H1 (cell line): ENCODE results near the gene MRPS35. TPM values are rescaled to one million over a fixed set of nuclear protein-coding genes. Genes with fewer than 3 reads are reported as not detected.

Experiments used
- CTCF ChIA-PET: fragments of 300-600 bp; sonication (Branson Sonifier 250); formaldehyde crosslinking; loops from one replicate; lab custom pipeline; 2021; ENCODE audit not compliant: partially characterized antibody; lab: Charles Lee
- POLR2A ChIA-PET: fragments of 300-600 bp; sonication (Branson Sonifier 250); formaldehyde crosslinking; loops from one replicate; lab custom pipeline; 2021; ENCODE audit warnings: inconsistent platforms; ENCODE audit not compliant: partially characterized antibody; lab: Charles Lee
- DNase-seq, 2 experiments: peaks; one replicate each; pipeline versions ENCODE4 v3.0.0 to v3.0.0-alpha.2; 2010 to 2022; ENCODE audit warnings: low spot score in 2 of 2, low read depth in 1 of 2, mixed read lengths in 1 of 2
- FAIRE-seq: peaks from 2 replicates; lab custom pipeline; 2011; peaks lifted over from hg19 to GRCh38; lab: Jason Lieb, UNC
- H2AFZ ChIP-seq: 2 replicates; pipeline ENCODE4 v1.8.1; 2012; ENCODE audit warnings: low read length, inconsistent platforms
- H2AK5ac ChIP-seq: 2 replicates; pipeline ENCODE4 v1.6.1; 2013; ENCODE audit warnings: low read depth, low read length
- H2BK120ac ChIP-seq: replicated peaks from 2 replicates; pipeline ENCODE3; 2013; ENCODE audit warnings: low read depth, low read length, inconsistent platforms
- H2BK12ac ChIP-seq: 2 replicates; pipeline ENCODE4 v1.6.1; 2013; ENCODE audit warnings: low read depth, low read length
- H2BK15ac ChIP-seq: 2 replicates; pipeline ENCODE4 v1.6.1; 2013; ENCODE audit warnings: low read length
- H2BK20ac ChIP-seq: 2 replicates; pipeline ENCODE4 v1.6.1; 2013; ENCODE audit warnings: low read length
- H2BK5ac ChIP-seq: 2 replicates; pipeline ENCODE4 v1.6.1; 2013; ENCODE audit warnings: low read depth, low read length
- H3K14ac ChIP-seq: 2 replicates; pipeline ENCODE4 v1.6.1; 2013; ENCODE audit warnings: inconsistent platforms; ENCODE audit not compliant: insufficient read length
- H3K18ac ChIP-seq: 2 replicates; pipeline ENCODE4 v1.6.1; 2013; ENCODE audit warnings: low read length; ENCODE audit errors: extremely low read depth
- H3K23ac ChIP-seq: 2 replicates; pipeline ENCODE4 v1.6.1; 2013; ENCODE audit warnings: inconsistent platforms; ENCODE audit not compliant: insufficient read length
- H3K23me2 ChIP-seq: 2 replicates; pipeline ENCODE4 v1.6.1; 2013; ENCODE audit warnings: low read depth, low read length
- H3K27ac ChIP-seq: 2 replicates; pipeline ENCODE4 v1.6.1; 2011; ENCODE audit warnings: low read depth, low read length, inconsistent platforms
- H3K27me3 ChIP-seq, 4 experiments: replicated peaks in 1 of 4; 1 replicate in 1 of 4; 2 replicates in 3 of 4; pipeline versions ENCODE4 v1.6.1 to v1.8.1; 2011 to 2013; ENCODE audit warnings: low read length in 3 of 4, mild to moderate bottlenecking in 3 of 4, inconsistent platforms in 2 of 4, mixed read lengths in 2 of 4, moderate library complexity in 1 of 4; ENCODE audit not compliant: control insufficient read depth in 3 of 4, insufficient read depth in 3 of 4; ENCODE audit errors: extremely low read depth in 1 of 4
- H3K36me3 ChIP-seq, 4 experiments: 2 replicates each; pipeline versions ENCODE4 v1.6.1 to v1.8.1; 2011 to 2013; ENCODE audit warnings: mild to moderate bottlenecking in 4 of 4, low read length in 3 of 4, moderate library complexity in 2 of 4, control low read depth in 1 of 4, inconsistent platforms in 1 of 4; ENCODE audit not compliant: insufficient read depth in 4 of 4, control insufficient read depth in 2 of 4
- H3K4ac ChIP-seq: replicated peaks from 2 replicates; pipeline ENCODE3; 2013; ENCODE audit warnings: low read length, low read depth, mixed read lengths, inconsistent platforms; ENCODE audit not compliant: insufficient read length
- H3K4me1 ChIP-seq, 4 experiments: replicated peaks in 1 of 4; 1 replicate in 1 of 4; 2 replicates in 3 of 4; pipeline versions ENCODE4 v1.6.1 to v1.8.1; 2011 to 2013; ENCODE audit warnings: low read length in 3 of 4, inconsistent platforms in 2 of 4, mixed read lengths in 1 of 4; ENCODE audit not compliant: insufficient read depth in 4 of 4, control insufficient read depth in 3 of 4
- H3K4me2 ChIP-seq, 2 experiments: 2 replicates each; pipeline versions ENCODE4 v1.6.1 to v1.8.1; 2011 to 2013; ENCODE audit warnings: low read depth in 2 of 2, low read length in 2 of 2, control low read depth in 1 of 2, inconsistent platforms in 1 of 2, mild to moderate bottlenecking in 1 of 2; ENCODE audit not compliant: insufficient read depth in 1 of 2
- H3K4me3 ChIP-seq, 4 experiments: fragments of 200-600, 300-600 bp in 1 of 4; sonication (generic), shearing (Covaris generic), sonication (Bioruptor Twin) in 1 of 4; 2 replicates each; pipeline versions ENCODE4 v1.5.1 to v1.8.1; 2011 to 2016; ENCODE audit warnings: low read length in 4 of 4, low read depth in 3 of 4, control low read depth in 2 of 4, inconsistent platforms in 2 of 4, mild to moderate bottlenecking in 2 of 4, mixed read lengths in 1 of 4, moderate library complexity in 1 of 4; ENCODE audit not compliant: insufficient read depth in 2 of 4; ENCODE audit errors: extremely low read depth in 1 of 4
- H3K56ac ChIP-seq: replicated peaks from 2 replicates; pipeline ENCODE3; 2013; ENCODE audit warnings: low read depth, mild to moderate bottlenecking, mixed read lengths, low read length, inconsistent platforms; ENCODE audit not compliant: insufficient read length
- H3K79me1 ChIP-seq: 2 replicates; pipeline ENCODE4 v1.6.1; 2013; ENCODE audit warnings: low read depth, low read length, control low read depth
- H3K79me2 ChIP-seq, 2 experiments: 2 replicates each; pipeline versions ENCODE4 v1.6.1 to v1.8.1; 2012 to 2013; ENCODE audit warnings: low read length in 2 of 2, mild to moderate bottlenecking in 2 of 2, inconsistent platforms in 1 of 2; ENCODE audit not compliant: insufficient read depth in 2 of 2, control insufficient read depth in 1 of 2
- H3K9ac ChIP-seq, 4 experiments: replicated peaks in 1 of 4; 1 replicate in 1 of 4; 2 replicates in 3 of 4; pipeline versions ENCODE4 v1.6.1 to v1.8.1; 2011 to 2013; ENCODE audit warnings: low read depth in 3 of 4, low read length in 3 of 4, control low read depth in 2 of 4, mild to moderate bottlenecking in 2 of 4, moderate library complexity in 2 of 4, inconsistent platforms in 1 of 4; ENCODE audit errors: extremely low read depth in 1 of 4
- H3K9me3 ChIP-seq, 2 experiments: 2 replicates each; pipeline versions ENCODE4 v1.6.1 to v1.8.1; 2012 to 2013; ENCODE audit warnings: mild to moderate bottlenecking in 2 of 2, moderate library complexity in 2 of 2, control low read depth in 1 of 2, inconsistent platforms in 1 of 2, low read depth in 1 of 2, low read length in 1 of 2, mixed read lengths in 1 of 2; ENCODE audit not compliant: insufficient read depth in 2 of 2
- H4K20me1 ChIP-seq, 2 experiments: replicated peaks in 1 of 2; 2 replicates each; pipeline versions ENCODE3 to v1.8.1; 2011 to 2013; ENCODE audit warnings: inconsistent platforms in 2 of 2, low read length in 2 of 2, mild to moderate bottlenecking in 1 of 2; ENCODE audit not compliant: insufficient read depth in 2 of 2, control insufficient read depth in 1 of 2
- H4K5ac ChIP-seq: 2 replicates; pipeline ENCODE4 v1.6.1; 2013; ENCODE audit warnings: low read length, low read depth, mixed read lengths, inconsistent platforms; ENCODE audit not compliant: insufficient read length
- H4K8ac ChIP-seq: 2 replicates; pipeline ENCODE4 v1.8.0; 2013; ENCODE audit warnings: mild to moderate bottlenecking, moderate library complexity, low read length, inconsistent platforms; ENCODE audit not compliant: insufficient read depth; ENCODE audit errors: extremely low read depth
- H4K91ac ChIP-seq: replicated peaks from 2 replicates; pipeline ENCODE3; 2013; ENCODE audit warnings: low read length, mixed read lengths, inconsistent platforms; ENCODE audit not compliant: insufficient read length
- BCL11A ChIP-seq, 2 experiments: IDR thresholded peaks; one replicate each; pipeline ENCODE4 v1.6.1; 2011; ENCODE audit warnings: low read depth in 2 of 2, low read length in 2 of 2, mild to moderate bottlenecking in 2 of 2
- JUND ChIP-seq: IDR thresholded peaks from 2 replicates; pipeline ENCODE4 v1.6.1; 2011; ENCODE audit warnings: mild to moderate bottlenecking, improper control_type of control experiment, low read length
- KDM1A ChIP-seq: fragments of 200-600, 300-600 bp; sonication (generic); IDR thresholded peaks from 2 replicates; pipeline ENCODE4 v1.7.1; 2016; ENCODE audit warnings: mild to moderate bottlenecking, low read length, borderline replicate concordance
- POLR2A ChIP-seq, 2 experiments: IDR thresholded peaks; 1 replicate in 1 of 2; 2 replicates in 1 of 2; pipeline ENCODE4 v1.6.1; 2011; ENCODE audit warnings: low read depth in 2 of 2, low read length in 2 of 2, mild to moderate bottlenecking in 2 of 2; ENCODE audit errors: control extremely low read depth in 1 of 2
- POU5F1 ChIP-seq: IDR thresholded peaks from 2 replicates; pipeline ENCODE4 v1.6.1; 2011; ENCODE audit warnings: low read depth, mild to moderate bottlenecking, low read length, moderate library complexity
- RFX5 ChIP-seq: IDR thresholded peaks from 2 replicates; pipeline ENCODE4 v1.6.1; 2011; ENCODE audit warnings: low read depth, low read length, improper control_type of control experiment, borderline replicate concordance
- SIRT6 ChIP-seq: IDR thresholded peaks from one replicate; pipeline ENCODE4 v1.7.1; 2012; ENCODE audit warnings: low read length, inconsistent platforms
- TAF1 ChIP-seq: IDR thresholded peaks from 2 replicates; pipeline ENCODE4 v1.6.1; 2011; ENCODE audit warnings: mild to moderate bottlenecking, low read depth, low read length
- WGBS, 2 experiments: shearing (Covaris generic) in 1 of 2; methylation state at CpG; one replicate each; pipeline versions ENCODE4 v1.1.6 to v1.1.7; 2013 to 2015; ENCODE audit warnings: low lambda C conversion rate in 2 of 2, mixed read lengths in 2 of 2, inconsistent platforms in 1 of 2, low coverage in 1 of 2, missing lambda C conversion rate in 1 of 2; ENCODE audit not compliant: insufficient replicate concordance in 2 of 2, insufficient coverage in 1 of 2, insufficient read length in 1 of 2; ENCODE audit errors: extremely low coverage in 1 of 2, missing lambda C conversion rate in 1 of 2; 5-methylcytosine and 5-hydroxymethylcytosine counted together
- polyA plus RNA-seq, 7 experiments: library from polyadenylated mRNA; depleted of rRNA in 3 of 7; stranded (reverse) in 5 of 7; unstranded in 2 of 7; fragments of >200 nt in 5 of 7; fragments of 200-250 nt in 2 of 7; gene quantifications; 1 replicate in 5 of 7; 2 replicates in 1 of 7; 4 replicates in 1 of 7; pipeline versions ENCODE4 v1.2.1 to v1.2.3, GENCODE V29; 2011 to 2013; ENCODE audit warnings: missing spikeins in 2 of 7, mixed read lengths in 2 of 7
- total RNA-seq: library from RNA; stranded (reverse); fragmentation: NEBNext Ultra II Directional; extraction: Animal tissue kit (Norgen Biotek cat#: 25700); gene quantifications from 2 replicates; pipeline ENCODE4 v1.2.1, GENCODE V29; 2021
- TF ChIP-seq, protein P1 (sequence below): IDR thresholded peaks from 2 replicates; pipeline ENCODE4 v1.6.1; 2012; ENCODE audit warnings: low read length, inconsistent platforms
- TF ChIP-seq, protein P2 (sequence below): IDR thresholded peaks from 2 replicates; pipeline ENCODE4 v1.6.1; 2011; ENCODE audit warnings: low read depth, mild to moderate bottlenecking, low read length; ENCODE audit not compliant: insufficient read depth

MRPS35 gene
- total and polyA plus RNA-seq, 2 of the 8 experiments (the other 6 are each of a cell fraction or from before 2014, with no cell fraction given): 26.8 to 47.9 TPM

DNA sequence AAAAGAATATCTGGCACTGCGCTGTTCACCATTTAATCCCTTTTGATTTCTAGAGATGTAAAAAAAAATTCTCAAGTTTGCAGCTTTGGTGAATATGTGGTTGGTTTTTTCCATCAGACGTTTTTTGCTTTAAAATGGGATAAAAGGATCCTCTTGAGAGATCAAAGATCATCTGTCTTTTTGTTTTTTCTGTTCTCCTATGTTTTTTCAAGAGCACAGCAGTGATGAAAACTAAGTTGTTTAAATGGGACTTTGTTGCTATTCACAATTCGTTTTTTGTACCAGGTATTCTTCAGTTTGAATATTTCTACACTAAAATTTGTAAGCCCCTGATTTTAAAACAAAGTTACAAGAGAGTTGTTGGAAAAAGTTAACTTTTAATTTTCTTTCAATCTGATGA lies 44.1 kb upstream of the MRPS35 start:
- no peak overlapping the region for H3K4me3 ChIP-seq
- no peak overlapping the region for H3K4me2 ChIP-seq
- POLR2A ChIA-PET: no interaction called here
- H3K23ac ChIP-seq: no peak overlapping the region
- no peak overlapping the region for H2BK12ac ChIP-seq
- H3K56ac ChIP-seq: no peak overlapping the region
- no peaks in the 10 kb centered on the region for H4K20me1 ChIP-seq
- H3K18ac ChIP-seq: no peak overlapping the region
- no peak for TF ChIP-seq RFX5
- TF ChIP-seq JUND: no peak
- TF ChIP-seq POU5F1: no peak
- TF ChIP-seq, protein P1, sequence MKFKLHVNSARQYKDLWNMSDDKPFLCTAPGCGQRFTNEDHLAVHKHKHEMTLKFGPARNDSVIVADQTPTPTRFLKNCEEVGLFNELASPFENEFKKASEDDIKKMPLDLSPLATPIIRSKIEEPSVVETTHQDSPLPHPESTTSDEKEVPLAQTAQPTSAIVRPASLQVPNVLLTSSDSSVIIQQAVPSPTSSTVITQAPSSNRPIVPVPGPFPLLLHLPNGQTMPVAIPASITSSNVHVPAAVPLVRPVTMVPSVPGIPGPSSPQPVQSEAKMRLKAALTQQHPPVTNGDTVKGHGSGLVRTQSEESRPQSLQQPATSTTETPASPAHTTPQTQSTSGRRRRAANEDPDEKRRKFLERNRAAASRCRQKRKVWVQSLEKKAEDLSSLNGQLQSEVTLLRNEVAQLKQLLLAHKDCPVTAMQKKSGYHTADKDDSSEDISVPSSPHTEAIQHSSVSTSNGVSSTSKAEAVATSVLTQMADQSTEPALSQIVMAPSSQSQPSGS: no peak
- no peak for TF ChIP-seq SIRT6
- no peak for TF ChIP-seq KDM1A
- no peak for TF ChIP-seq POLR2A (IDR thresholded peaks at IDR 0.05; ENCODE audit: control extremely low read depth in 1 of 2, low read depth in 2 of 2, low read length in 2 of 2)
- no peak for TF ChIP-seq BCL11A (IDR thresholded peaks at IDR 0.05; ENCODE audit: low read depth in 2 of 2, low read length in 2 of 2)
- no peak for TF ChIP-seq TAF1
- TF ChIP-seq, protein P2, sequence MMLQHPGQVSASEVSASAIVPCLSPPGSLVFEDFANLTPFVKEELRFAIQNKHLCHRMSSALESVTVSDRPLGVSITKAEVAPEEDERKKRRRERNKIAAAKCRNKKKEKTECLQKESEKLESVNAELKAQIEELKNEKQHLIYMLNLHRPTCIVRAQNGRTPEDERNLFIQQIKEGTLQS: no peak
- TF ChIP-seq, all 59 proteins: peak for 0
- no peak overlapping the region for H3K4ac ChIP-seq
- no peaks in the 10 kb centered on the region for H3K79me2 ChIP-seq
- no peak overlapping the region for H2BK20ac ChIP-seq
- no peaks in the 10 kb centered on the region for H3K9me3 ChIP-seq
- no peaks in the 10 kb centered on the region for H3K79me1 ChIP-seq
- H3K36me3 ChIP-seq: peaks cover 0 to 6% (median 1%) of the 10 kb centered on the region in 4 experiments; a peak in 1 of 8 replicates
- H4K5ac ChIP-seq: no peak overlapping the region
- H3K27ac ChIP-seq: no peak overlapping the region
- no peak overlapping the region for H2AK5ac ChIP-seq
- 76% methylated on average over 3 of the region's 3 CpGs; no CpG with 5 or more reads in 1 of the 2 experiments for WGBS, 2 experiments
- H2BK15ac ChIP-seq: no peak overlapping the region
- CTCF ChIA-PET: interaction anchor here (0.9 kb wide), 1 partner anchor 781 kb away, joined by 3 read pairs; no protein-coding TSS in a partner anchor
- H3K4me1 ChIP-seq: no peaks in the 10 kb centered on the region
- no peaks in the 10 kb centered on the region; the same call in 1 of the 2 replicates for H3K23me2 ChIP-seq
- H4K91ac ChIP-seq: no peak overlapping the region
- FAIRE-seq (no peak), DNase-seq (no peak)
- no peak overlapping the region for H2AFZ ChIP-seq
- H3K27me3 ChIP-seq: no peaks in the 10 kb centered on the region
- no peak overlapping the region for H4K8ac ChIP-seq
- H3K14ac ChIP-seq: no peak overlapping the region
- no peak overlapping the region for H2BK120ac ChIP-seq
- H3K9ac ChIP-seq: no peak overlapping the region
- no peak overlapping the region for H2BK5ac ChIP-seq
